ENCODE measurements around the gene ZNF618. TPM values are rescaled to one million over a fixed set of nuclear protein-coding genes. Genes with fewer than 3 reads are reported as not detected.

Gene ZNF618
- total RNA-seq, 1 experiment from 2014 or later, result not detected

GRCh38 chr9:114029311-114030170 is 153.4 kb downstream of the ZNF618 start:
- no peaks in the 10 kb centered on the region for H3K9me3 ChIP-seq (ENCODE audit: low read length)

GRCh38 chr9:114030364-114030763 is 154.3 kb downstream of the ZNF618 start:
- Histone ChIP-seq H3K4me3 (ENCODE audit: low read length) (no peak overlapping the region), H3K4me1 (ENCODE audit: low read length) (no peaks in the 10 kb centered on the region), H3K27ac (ENCODE audit: low read length) (no peak overlapping the region), H3K79me2 (ENCODE audit: low read length) (no peaks in the 10 kb centered on the region), H2AFZ (ENCODE audit: low read length) (no peak overlapping the region), H3K27me3 (ENCODE audit: low read length) (no peaks in the 10 kb centered on the region), H3K9me3 (ENCODE audit: low read length) (no peaks in the 10 kb centered on the region), H4K20me1 (ENCODE audit: insufficient read depth, low read depth, low read length) (no peaks in the 10 kb centered on the region), H3K9ac (ENCODE audit: low read length) (no peak overlapping the region), H3K9me2 (replicated peaks; ENCODE audit: insufficient read depth, low read length) (no peaks in the 10 kb centered on the region), H3K4me2 (ENCODE audit: low read depth, low read length, poor library complexity, severe bottlenecking) (no peak overlapping the region), H3K36me3 (ENCODE audit: insufficient read depth, low read length) (no peaks in the 10 kb centered on the region)
- no peak for DNase-seq

More at GRCh38 chr9:114029311-114030170, 153.4 kb downstream of the ZNF618 start:
- no peak for DNase-seq
- Histone ChIP-seq H2AFZ (ENCODE audit: low read length) (no peak overlapping the region), H3K79me2 (ENCODE audit: low read length) (no peaks in the 10 kb centered on the region), H3K27me3 (ENCODE audit: low read length) (no peaks in the 10 kb centered on the region), H3K4me3 (ENCODE audit: low read length) (no peak overlapping the region), H3K9ac (ENCODE audit: low read length) (no peak overlapping the region), H3K27ac (ENCODE audit: low read length) (no peak overlapping the region), H4K20me1 (ENCODE audit: insufficient read depth, low read depth, low read length) (no peaks in the 10 kb centered on the region), H3K4me1 (ENCODE audit: low read length) (no peaks in the 10 kb centered on the region), H3K9me2 (replicated peaks; ENCODE audit: insufficient read depth, low read length) (no peaks in the 10 kb centered on the region), H3K36me3 (ENCODE audit: insufficient read depth, low read length) (no peaks in the 10 kb centered on the region), H3K4me2 (ENCODE audit: low read depth, low read length, poor library complexity, severe bottlenecking) (no peak overlapping the region)

- Histone ChIP-seq H3K9me2 (replicated peaks; ENCODE audit: insufficient read depth, low read length) (no peaks in the 10 kb centered on the region), H3K27ac (ENCODE audit: low read length) (no peak overlapping the region), H3K4me3 (ENCODE audit: low read length) (no peak overlapping the region), H3K4me1 (ENCODE audit: low read length) (no peaks in the 10 kb centered on the region), H3K27me3 (ENCODE audit: low read length) (no peaks in the 10 kb centered on the region), H3K36me3 (ENCODE audit: insufficient read depth, low read length) (no peaks in the 10 kb centered on the region), H3K79me2 (ENCODE audit: low read length) (no peaks in the 10 kb centered on the region), H3K4me2 (ENCODE audit: low read depth, low read length, poor library complexity, severe bottlenecking) (no peak overlapping the region), H2AFZ (ENCODE audit: low read length) (no peak overlapping the region), H3K9ac (ENCODE audit: low read length) (no peak overlapping the region), H4K20me1 (ENCODE audit: insufficient read depth, low read depth, low read length) (no peaks in the 10 kb centered on the region), H3K9me3 (ENCODE audit: low read length) (no peaks in the 10 kb centered on the region)
- DNase-seq, result no peak
These were observed 155.0 kb downstream of the ZNF618 start for GRCh38 chr9:114031037-114031630.

GRCh38 chr9:114031948-114032840 is 156.1 kb downstream of the ZNF618 start:
- Histone ChIP-seq H3K27me3 (ENCODE audit: low read length) (no peaks in the 10 kb centered on the region), H3K9ac (ENCODE audit: low read length) (no peak overlapping the region), H3K27ac (ENCODE audit: low read length) (no peak overlapping the region), H3K79me2 (ENCODE audit: low read length) (no peaks in the 10 kb centered on the region), H3K9me3 (ENCODE audit: low read length) (no peaks in the 10 kb centered on the region), H2AFZ (ENCODE audit: low read length) (no peak overlapping the region), H3K36me3 (ENCODE audit: insufficient read depth, low read length) (no peaks in the 10 kb centered on the region), H3K4me2 (ENCODE audit: low read depth, low read length, poor library complexity, severe bottlenecking) (no peak overlapping the region), H3K9me2 (replicated peaks; ENCODE audit: insufficient read depth, low read length) (no peaks in the 10 kb centered on the region), H4K20me1 (ENCODE audit: insufficient read depth, low read depth, low read length) (no peaks in the 10 kb centered on the region), H3K4me1 (ENCODE audit: low read length) (no peaks in the 10 kb centered on the region), H3K4me3 (ENCODE audit: low read length) (no peak overlapping the region)
- DNase-seq, result no peak

GRCh38 chr9:114033397-114034103 is 157.4 kb downstream of the ZNF618 start:
- no peak overlapping the region for H3K27ac ChIP-seq (ENCODE audit: low read length)
- DNase-seq, result peak; percentile 60
- H3K4me1 ChIP-seq (ENCODE audit: low read length), result no peaks in the 10 kb centered on the region

GRCh38 chr9:114034196-114034595 is 158.1 kb downstream of the ZNF618 start:
- no peak overlapping the region for H3K9ac ChIP-seq (ENCODE audit: low read length)
- no peak overlapping the region for H2AFZ ChIP-seq (ENCODE audit: low read length)
- H3K4me2 ChIP-seq (ENCODE audit: low read depth, low read length, poor library complexity, severe bottlenecking), result no peak overlapping the region
- H3K27me3 ChIP-seq (ENCODE audit: low read length), result no peaks in the 10 kb centered on the region
- no peaks in the 10 kb centered on the region for H3K4me1 ChIP-seq (ENCODE audit: low read length)
- H3K36me3 ChIP-seq (ENCODE audit: insufficient read depth, low read length), result no peaks in the 10 kb centered on the region
- H3K4me3 ChIP-seq (ENCODE audit: low read length), result no peak overlapping the region
- H3K9me2 ChIP-seq (replicated peaks; ENCODE audit: insufficient read depth, low read length), result no peaks in the 10 kb centered on the region
- H4K20me1 ChIP-seq (ENCODE audit: insufficient read depth, low read depth, low read length), result no peaks in the 10 kb centered on the region
- no peak for DNase-seq
- no peak overlapping the region for H3K27ac ChIP-seq (ENCODE audit: low read length)
- no peaks in the 10 kb centered on the region for H3K9me3 ChIP-seq (ENCODE audit: low read length)
- no peaks in the 10 kb centered on the region for H3K79me2 ChIP-seq (ENCODE audit: low read length)

More at GRCh38 chr9:114033397-114034103, 157.4 kb downstream of the ZNF618 start:
- no peaks in the 10 kb centered on the region for H4K20me1 ChIP-seq (ENCODE audit: insufficient read depth, low read depth, low read length)
- H3K4me2 ChIP-seq (ENCODE audit: low read depth, low read length, poor library complexity, severe bottlenecking), result no peak overlapping the region
- H2AFZ ChIP-seq (ENCODE audit: low read length), result no peak overlapping the region
- no peaks in the 10 kb centered on the region for H3K9me2 ChIP-seq (replicated peaks; ENCODE audit: insufficient read depth, low read length)
- no peak overlapping the region for H3K4me3 ChIP-seq (ENCODE audit: low read length)
- H3K36me3 ChIP-seq (ENCODE audit: insufficient read depth, low read length), result no peaks in the 10 kb centered on the region
- H3K9ac ChIP-seq (ENCODE audit: low read length), result no peak overlapping the region
- no peaks in the 10 kb centered on the region for H3K9me3 ChIP-seq (ENCODE audit: low read length)
- no peaks in the 10 kb centered on the region for H3K79me2 ChIP-seq (ENCODE audit: low read length)
- no peaks in the 10 kb centered on the region for H3K27me3 ChIP-seq (ENCODE audit: low read length)

- no peak overlapping the region for H3K27ac ChIP-seq (ENCODE audit: low read length)
- H3K27me3 ChIP-seq (ENCODE audit: low read length), result no peaks in the 10 kb centered on the region
- H3K4me2 ChIP-seq (ENCODE audit: low read depth, low read length, poor library complexity, severe bottlenecking), result no peak overlapping the region
- no peak for DNase-seq
- H3K9ac ChIP-seq (ENCODE audit: low read length), result no peak overlapping the region
- no peaks in the 10 kb centered on the region for H3K79me2 ChIP-seq (ENCODE audit: low read length)
- H3K36me3 ChIP-seq (ENCODE audit: insufficient read depth, low read length), result no peaks in the 10 kb centered on the region
- H4K20me1 ChIP-seq (ENCODE audit: insufficient read depth, low read depth, low read length), result no peaks in the 10 kb centered on the region
- no peak overlapping the region for H2AFZ ChIP-seq (ENCODE audit: low read length)
- no peaks in the 10 kb centered on the region for H3K9me3 ChIP-seq (ENCODE audit: low read length)
- H3K4me3 ChIP-seq (ENCODE audit: low read length), result no peak overlapping the region
- no peaks in the 10 kb centered on the region for H3K9me2 ChIP-seq (replicated peaks; ENCODE audit: insufficient read depth, low read length)
- no peaks in the 10 kb centered on the region for H3K4me1 ChIP-seq (ENCODE audit: low read length)
These were observed 158.6 kb downstream of the ZNF618 start for GRCh38 chr9:114034661-114035062.

Measured in Karpas-422 (cell line).